GM18519 (cell line): ENCODE data around the gene HHLA2.

Experiments used
- ATAC-seq: cut with Tn5 transposase; IDR thresholded peaks from one replicate; pipeline ENCODE4 v1.9.1; 2021; ENCODE audit warnings: mild to moderate bottlenecking, moderate library complexity; ENCODE audit not compliant: unreplicated experiment, low FRiP score

Gene HHLA2

DNA sequence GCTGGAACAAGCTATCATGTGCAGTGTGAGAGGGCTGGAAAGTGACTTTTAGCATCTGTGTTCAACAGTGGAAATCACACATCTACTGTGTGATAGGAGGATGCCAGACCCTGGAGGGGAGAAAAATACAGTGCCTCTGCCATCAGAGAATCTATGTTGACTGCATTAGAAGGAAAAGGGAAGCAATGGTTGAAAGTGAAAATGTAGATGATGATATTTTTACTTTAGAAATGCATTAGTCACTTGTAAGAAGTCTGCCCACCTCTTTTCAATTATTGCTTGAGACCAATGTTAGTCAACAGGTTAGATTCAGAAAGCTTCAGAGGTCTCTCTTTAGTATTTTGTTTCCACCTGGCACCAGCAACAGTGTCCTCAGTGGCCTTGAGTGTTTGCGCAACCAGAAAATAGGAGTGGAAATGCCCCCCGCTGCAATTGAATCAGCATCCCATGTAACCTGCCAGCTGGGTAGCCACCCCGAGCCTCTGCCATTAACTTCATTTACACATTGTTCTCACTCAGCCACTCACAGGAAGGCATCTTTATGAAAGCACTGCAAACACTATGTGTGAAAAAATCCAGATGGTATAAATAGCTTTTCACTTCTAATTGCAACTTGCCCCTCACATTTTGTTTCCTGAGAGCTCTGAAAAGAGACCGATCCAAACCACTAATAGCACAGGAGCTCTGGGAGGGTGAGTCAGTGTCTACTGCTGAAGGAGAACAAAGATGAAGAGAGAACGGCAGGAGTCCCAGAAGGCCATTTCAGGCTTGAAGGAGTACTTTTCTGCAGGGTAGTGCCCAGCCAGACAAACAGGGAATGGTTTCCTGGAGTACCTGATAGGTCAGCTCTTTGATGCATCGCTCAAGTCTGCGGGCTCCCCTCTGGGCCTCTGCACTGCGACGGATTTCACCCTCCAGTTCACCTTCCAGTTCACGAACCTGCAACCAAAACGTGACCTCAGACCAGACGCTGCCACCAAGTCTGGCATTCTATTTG lies 92.1 kb downstream of the HHLA2 start:
- peak; percentile 76 for ATAC-seq

DNA sequence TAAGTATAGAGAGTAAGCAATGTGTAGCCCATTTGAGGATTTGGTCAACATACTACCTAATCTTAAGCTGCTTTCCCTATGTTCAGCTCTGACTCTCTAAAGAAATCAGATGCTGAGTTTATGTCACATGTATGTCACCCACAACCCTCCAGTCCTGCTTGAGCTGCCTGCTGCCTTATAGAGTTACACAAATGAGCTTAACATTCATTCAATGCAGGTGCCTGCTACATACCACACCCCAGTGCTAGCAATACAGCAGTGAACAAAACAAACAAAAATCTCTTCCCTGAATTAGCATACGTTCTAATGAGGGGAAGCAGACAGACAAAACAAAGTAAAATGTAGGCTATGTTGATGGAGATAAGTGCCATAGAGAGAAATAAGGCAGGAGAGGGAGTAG lies 93.0 kb downstream of the HHLA2 start:
- no peak for ATAC-seq

DNA sequence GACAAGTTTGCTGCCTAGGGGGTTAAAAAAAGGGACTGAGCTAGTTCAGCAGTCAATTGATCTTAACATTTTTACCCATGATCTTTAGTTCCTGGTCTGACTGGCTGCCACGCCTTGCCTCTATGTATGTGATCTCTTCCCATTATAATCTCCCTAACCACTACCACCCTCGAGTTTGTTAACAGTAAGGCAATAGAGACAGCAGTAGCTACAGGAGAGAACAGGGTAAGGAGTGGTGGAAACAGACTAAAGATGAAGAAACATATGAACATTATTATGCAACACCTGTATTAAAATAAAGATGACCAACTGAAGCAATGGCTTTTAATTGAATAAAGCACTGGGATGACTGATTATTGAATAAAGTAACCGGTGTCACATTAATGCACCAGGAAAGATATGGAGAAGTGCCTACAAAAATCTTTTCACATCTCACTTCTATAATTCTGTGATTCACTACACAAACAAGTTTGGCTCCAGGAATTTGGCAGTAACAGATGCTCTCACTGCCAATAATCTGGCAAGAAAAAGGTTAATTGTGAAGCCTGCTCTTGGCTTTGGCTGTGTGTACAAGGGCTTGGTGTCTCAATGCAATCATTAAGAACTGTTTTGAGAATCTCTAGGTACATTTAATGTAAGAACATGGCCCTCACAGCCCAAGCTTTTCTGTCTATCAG lies 95.7 kb downstream of the HHLA2 start:
- ATAC-seq, result no peak

DNA sequence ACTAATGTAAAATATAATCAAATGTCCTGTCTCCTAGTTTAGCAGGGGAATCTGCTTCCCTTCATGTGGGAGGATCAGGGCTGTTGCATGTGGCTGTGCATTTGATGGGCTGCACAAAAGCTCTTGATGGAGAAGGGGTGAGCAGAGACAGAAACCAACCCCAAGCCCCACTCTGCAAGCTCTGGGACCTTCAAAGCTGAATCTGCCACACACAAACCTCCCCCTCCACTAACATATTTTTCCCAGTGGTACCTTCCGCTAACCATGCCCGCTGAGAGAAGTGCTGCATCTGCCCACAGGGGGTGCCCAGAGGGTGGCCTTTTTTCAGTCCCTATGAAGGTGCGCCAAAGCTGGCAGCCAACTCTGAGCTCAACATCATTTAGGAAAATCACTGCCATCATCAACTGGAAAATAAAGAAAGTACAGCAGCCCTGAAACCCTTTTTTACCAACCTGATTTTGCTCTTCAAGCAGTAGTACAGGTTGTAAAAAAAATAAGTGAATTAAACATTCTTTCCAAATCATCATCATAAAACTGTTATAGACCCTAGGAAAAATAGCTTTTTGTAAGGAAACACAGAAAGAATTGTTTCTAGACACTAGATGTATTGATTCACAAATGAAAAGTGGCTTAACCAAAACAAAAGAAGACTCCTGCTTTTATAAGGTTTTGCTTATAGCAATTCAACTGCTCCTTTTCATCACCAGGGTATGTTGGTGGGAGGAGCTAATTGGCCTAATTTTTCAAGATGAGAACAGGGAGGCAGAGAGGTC lies 97.0 kb downstream of the HHLA2 start:
- ATAC-seq, result no peak

DNA sequence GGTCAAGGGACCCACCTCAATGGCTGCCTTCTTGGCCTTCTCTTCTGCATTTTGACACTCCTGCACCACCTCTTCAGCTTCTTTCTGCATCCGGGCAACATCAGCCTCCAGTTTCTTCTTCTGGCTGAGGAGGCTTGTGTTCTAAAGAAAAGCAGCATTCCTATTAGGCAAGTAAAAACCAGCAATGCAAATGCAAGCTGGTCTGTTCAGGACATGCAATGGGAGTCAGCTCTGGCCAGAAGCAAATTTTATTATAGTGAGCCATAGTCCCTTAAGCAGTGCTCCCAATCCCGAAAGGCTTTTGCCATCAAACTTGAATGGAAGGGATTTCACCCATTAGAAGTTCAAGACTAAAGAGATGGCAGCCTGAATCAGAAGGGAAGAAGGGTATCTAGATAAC lies 97.7 kb downstream of the HHLA2 start:
- no peak for ATAC-seq

DNA sequence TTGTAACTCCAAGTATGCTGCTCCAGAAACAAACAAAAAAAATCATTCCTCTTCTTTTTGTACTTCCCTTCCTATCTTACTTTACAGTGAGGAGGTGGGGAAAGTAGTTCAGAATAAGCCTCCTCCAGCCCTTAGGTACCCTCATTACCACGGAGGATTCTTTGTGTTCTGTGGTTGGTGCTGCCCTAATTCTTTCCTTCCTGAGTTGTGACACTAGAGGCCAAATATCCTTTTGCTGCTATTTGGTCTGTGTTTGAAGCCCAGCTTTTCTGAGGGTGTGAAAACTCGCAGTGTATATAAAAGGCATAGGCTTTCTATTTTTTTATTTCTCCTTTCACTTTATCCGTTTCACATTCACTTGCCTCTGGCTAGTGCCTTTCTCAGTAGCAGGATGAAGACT lies 98.2 kb downstream of the HHLA2 start:
- ATAC-seq, result no peak

DNA sequence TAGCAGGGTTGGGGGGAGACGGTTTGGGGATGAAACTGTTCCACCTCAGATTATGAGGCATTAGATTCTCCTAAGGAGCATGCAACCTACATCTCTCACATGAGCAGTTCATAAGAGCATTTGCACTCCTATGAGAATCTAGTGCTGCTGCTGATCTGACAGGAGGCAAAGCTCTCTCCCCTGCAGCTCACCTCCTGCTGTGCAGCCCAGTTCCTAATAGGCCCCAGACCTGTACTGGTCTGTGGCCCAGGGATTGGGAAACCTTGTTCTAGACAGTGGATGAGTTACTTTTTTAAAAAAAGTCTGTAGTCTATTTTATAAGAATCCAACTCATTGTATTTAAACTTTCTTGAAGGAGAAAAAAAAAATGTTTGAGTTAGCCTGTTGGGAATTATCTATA lies 100.0 kb downstream of the HHLA2 start:
- ATAC-seq, result no peak

DNA sequence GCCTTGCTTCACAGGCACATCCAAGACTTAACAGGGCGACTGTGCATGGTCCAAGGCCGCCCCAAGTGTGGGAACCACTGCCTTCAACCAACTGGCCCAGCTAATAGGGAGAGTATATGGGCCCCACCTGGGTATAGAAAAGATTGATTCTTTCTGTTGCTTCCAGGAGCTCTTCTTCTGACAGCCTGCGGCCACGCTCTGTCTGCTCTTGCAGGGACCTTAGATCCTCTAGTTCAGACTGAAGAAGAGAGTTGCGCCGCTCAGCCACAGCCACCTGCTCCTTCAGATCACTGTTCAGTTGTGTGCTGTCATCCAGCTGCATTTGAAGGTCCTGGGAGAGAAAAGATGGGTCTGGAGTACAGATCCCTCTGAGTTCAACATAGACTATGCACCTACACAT lies 102.2 kb downstream of the HHLA2 start:
- ATAC-seq, result no peak

DNA sequence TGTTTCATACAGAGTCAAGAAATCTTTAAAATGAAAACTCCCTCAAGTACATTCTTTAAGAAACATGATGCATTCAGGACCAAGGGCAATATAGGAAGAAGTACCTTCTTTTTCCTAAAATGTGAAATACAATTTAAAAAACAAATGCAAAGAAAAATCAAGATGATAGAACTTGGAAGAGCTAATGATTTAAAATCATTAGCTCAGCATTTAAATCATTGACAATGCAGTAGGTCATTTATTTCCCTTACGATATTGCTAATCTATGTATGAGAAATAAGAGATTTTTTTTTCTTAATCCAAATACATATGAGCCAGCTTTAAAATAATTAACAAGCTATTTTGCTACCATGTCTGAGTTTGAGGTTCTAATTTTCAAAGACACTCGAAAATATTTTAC lies 105.5 kb downstream of the HHLA2 start:
- no peak for ATAC-seq

DNA sequence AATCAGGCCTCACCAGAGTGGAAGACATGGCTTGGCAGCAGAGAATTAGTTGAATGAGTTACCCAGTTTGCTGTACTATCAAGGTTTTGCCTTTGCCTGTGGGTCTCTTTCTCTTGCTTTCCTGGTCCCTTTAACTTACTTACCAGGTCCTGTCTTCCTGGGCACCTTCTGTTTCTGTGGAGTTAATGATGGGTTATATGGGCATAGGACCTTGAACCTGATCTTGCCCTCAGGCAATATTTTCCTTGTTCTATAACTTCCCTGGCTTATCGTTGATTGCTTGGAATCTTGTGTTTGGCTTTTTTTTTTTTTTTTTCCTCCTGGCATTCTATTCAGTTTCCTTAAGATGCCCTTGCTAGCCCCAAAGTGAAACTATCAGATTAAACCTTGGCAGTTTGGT lies 106.8 kb downstream of the HHLA2 start:
- no peak for ATAC-seq

DNA sequence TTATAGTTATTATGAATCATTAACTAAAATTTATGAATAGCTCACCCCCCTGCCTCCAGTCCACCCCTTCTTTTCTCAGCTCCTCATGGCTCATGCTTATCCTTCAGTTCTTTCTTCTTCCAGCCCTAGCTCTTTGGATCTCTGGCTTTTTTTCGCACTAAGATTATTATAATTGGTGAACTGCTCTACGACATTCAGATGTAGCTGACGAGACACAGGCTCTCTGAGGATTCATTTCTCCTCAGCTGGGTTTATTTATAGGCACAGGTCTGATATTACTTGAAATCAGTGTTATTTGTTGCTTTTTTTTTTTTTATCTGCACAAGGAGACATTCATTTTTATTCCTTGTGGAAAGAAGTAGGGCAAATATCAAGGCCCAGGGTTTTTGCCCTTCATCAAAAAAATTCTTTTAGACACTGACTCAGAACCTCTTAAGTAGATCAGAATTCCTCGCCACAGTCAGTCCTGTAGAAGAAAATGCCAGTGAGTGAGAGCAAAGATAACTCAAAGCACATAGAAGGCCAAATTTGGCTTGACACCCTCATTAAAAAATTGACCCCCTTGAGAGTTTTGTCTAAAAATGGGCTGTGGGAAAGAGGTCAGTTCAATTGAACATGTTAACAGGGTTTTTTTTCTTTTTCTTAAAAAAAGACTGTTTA lies 107.5 kb downstream of the HHLA2 start:
- no peak for ATAC-seq

DNA sequence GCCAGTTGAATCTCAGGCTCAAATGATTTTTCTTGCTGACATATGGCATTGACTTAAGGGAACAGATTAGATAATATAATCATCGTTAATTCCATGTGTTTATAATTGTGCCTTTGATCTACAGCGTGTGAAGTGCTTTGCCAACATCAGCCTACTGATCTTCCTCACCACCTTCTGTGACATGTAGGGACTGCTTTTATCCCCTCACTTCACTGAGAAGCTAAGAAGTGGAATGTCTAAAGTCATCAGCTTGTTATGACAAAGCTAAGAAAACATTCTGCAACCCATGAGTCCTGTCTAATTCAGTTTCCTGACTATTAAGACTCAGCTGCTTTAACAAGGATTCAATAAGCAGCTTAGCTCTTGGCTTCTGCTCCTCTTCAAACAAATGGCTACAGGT lies 108.0 kb downstream of the HHLA2 start:
- ATAC-seq, result no peak

DNA sequence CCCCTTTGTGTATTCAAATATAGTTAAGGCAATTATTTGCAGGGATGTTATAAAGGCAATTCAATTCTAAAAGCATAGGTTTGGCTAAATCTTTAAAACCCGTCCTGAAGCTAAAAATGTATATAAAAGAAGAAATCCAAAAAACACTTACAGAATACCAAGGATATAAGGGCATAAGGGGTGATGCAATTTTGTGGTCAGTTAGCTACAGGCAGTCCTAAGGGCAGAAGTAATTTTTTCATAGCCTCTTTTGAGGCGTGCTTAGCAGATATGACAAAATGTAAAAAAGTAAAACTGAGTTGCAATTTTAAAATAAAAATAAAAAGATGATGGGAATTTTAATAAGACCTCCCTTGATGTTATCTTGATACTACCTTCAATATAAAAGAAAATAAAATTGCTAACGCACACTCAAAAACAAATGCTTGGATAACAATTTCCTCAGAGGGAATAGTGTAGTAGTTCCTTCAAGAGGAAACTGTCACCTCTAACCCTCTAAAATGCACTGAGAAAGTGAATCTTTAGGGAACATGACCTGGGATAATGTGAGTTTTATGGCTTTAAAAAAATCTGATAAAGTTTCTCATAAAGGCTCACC lies 109.8 kb downstream of the HHLA2 start:
- ATAC-seq, result peak; percentile 12

DNA sequence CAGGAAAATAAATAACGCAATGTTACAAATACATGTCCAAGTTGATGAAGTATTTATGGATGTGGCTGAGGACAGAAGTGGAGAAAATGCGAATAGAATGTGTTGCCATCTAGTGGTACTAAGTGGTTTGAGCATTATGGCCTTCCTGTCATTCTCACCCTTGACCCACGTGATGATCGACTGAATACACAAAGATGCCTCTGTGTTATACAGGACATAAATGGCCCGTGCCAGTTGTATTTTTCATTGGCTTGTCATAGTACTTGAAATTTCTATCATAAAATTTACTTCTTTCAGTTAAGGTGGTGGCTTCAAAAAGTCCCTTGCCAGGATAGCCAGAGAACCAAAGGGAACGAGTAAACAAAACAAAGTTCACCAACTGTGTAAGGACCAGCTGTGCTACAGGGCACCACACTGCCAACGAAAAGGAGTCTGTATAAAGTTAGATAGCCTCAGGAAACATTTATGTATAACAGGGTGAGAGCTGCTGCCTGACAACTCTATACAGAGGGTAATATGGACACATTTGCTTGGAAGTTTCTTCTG lies 110.4 kb downstream of the HHLA2 start:
- ATAC-seq, result peak; percentile 93

DNA sequence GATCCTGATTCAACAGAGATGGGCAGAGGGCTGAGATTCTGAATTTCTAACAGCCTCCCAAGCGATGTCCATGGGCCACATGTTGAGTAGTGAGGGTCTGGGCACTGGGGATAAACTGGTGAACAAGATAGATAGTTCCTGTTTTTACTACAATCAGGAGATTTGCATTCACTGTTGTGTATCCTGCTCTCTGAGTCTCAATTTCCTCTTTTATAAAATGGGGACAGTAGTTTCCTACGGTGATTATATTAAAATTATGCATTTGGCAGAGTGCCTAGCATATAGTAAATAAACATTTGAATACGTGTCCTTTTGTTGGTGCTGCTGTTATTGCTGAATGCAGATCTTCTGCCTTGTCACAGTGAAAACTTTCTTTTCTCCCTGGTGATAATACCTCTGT lies 111.5 kb downstream of the HHLA2 start:
- no peak for ATAC-seq

DNA sequence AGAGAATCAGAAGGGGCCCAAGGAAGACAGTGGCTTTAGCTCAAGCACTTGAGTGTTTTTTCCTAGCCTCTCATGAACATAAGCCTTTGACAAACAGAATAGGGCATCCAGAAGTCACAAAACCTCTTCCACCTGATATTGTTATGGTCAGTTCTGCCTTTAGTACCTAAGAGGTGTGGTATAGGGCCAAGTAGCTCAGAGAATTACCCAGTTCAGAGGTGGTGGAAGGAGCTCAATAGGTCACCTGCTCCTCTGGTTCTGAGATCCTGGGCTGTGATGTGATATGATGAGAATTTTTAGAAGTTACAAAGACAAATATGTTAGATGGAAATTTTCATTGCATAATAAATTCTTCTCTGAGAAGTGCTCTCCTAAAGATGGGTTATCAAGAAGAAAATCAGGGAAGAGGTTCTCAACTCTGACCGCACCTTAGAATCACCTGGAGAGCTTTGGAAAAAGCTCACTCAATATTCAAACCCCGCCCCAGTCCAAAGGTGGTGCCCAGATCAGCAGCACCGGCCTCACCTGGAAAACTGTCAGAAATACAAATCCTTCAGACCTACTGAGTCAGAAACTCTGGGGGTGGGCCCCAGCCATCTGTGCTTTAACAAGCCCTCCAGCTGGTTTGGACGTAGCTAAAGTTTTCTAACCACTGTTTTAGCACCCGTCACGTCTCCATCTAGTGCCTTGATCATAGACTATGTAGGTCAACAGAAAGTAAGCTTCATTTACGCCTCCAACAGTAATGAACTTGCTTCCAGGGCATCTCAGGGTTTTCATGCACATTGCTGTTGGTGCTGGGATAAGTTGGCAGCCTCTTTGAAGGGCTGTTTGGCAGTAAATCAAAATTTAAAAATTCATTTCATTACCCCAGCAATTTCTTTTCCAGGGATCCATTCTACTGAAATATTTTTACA lies 112.8 kb downstream of the HHLA2 start:
- no peak for ATAC-seq

DNA sequence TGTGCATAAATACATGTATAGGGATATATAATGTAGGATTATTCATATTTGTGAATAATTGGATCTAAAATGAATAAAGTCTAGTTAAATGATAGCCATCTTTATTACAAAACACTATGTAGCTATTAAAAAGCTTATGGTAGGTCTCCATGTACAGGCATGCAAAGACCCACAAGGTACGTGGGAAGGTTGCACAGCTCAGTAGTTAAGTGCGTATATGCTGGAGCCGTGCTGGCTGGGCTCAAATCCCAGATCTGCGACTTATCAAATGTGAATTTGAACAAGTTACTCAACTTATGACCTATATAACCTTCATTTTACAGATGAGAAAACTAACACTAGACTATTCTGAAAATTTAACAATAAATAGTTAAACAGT lies 113.4 kb downstream of the HHLA2 start:
- no peak for ATAC-seq

DNA sequence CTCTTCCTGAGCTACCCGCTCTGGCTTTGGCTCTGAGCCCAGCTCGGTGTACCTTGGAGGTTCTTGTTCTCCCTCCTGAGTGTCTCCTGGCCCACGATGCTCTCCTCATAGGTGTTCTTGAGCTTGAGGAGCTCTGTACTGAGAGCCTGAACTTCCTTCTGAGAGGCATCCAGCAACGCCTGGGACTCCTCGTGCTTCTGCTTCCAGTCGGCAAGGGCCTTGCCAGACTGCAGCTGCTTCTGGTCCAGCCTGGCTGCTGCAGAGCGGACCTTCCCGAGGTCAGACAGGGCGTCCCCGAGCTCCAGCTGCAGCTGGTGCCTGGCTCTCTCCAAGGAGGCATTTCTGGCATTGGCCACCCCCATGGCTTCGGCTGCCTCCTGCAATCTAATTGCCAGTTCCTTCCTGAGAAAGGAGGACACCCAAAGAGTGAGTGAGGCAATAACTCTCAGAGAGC lies 114.2 kb downstream of the HHLA2 start:
- ATAC-seq, result no peak
